ENCODE results near the gene ABTB2. TPM values are rescaled to one million over a fixed set of nuclear protein-coding genes. Genes with fewer than 3 reads are reported as not detected.

Gene ABTB2
- total RNA-seq, 2 donors from 2014 or later = 27.0 to 27.4 TPM

GRCh38 chr11:34344768-34345539 lies 12.9 kb downstream of the ABTB2 start:
- DNase-seq (ENCODE audit: low spot score) = no peak
- H3K4me1 ChIP-seq = peaks cover 0 to 73% of the 10 kb centered on the region in 2 donors
- H3K36me3 ChIP-seq = no peaks in the 10 kb centered on the region
- no peak overlapping the region for H3K4me3 ChIP-seq
- no peak for TF ChIP-seq CTCF (IDR thresholded peaks at IDR 0.05)
- no peaks in the 10 kb centered on the region for H3K27me3 ChIP-seq
- H3K27ac ChIP-seq = peak overlapping the region; percentile 81 to 87
- H3K9me3 ChIP-seq = no peaks in the 10 kb centered on the region

- no peak for TF ChIP-seq CTCF (IDR thresholded peaks at IDR 0.05)
- H3K27me3 ChIP-seq = no peaks in the 10 kb centered on the region
- H3K4me3 ChIP-seq = no peak overlapping the region
- no peak for DNase-seq (ENCODE audit: low spot score)
- H3K9me3 ChIP-seq = no peaks in the 10 kb centered on the region
- peaks cover 0 to 68% of the 10 kb centered on the region in 2 donors for H3K4me1 ChIP-seq
- H3K27ac ChIP-seq = peak overlapping the region; percentile 81 to 87
- H3K36me3 ChIP-seq = no peaks in the 10 kb centered on the region
Measured at GRCh38 chr11:34344410-34344767, 13.4 kb downstream of the ABTB2 start.

- no peaks in the 10 kb centered on the region for H3K27me3 ChIP-seq
- no peaks in the 10 kb centered on the region for H3K36me3 ChIP-seq
- H3K9me3 ChIP-seq = no peaks in the 10 kb centered on the region
- DNase-seq (ENCODE audit: low spot score) = no peak
- TF ChIP-seq CTCF (IDR thresholded peaks at IDR 0.05) = no peak
- H3K27ac ChIP-seq = peak overlapping the region in 1 of 2 donors; percentile 87
- H3K4me1 ChIP-seq = peaks cover 0 to 63% of the 10 kb centered on the region in 2 donors
- no peak overlapping the region for H3K4me3 ChIP-seq
Measured at GRCh38 chr11:34343686-34344085, 14.1 kb downstream of the ABTB2 start.

GRCh38 chr11:34343153-34343552 lies 14.7 kb downstream of the ABTB2 start:
- DNase-seq (ENCODE audit: low spot score) = no peak
- H3K27me3 ChIP-seq = no peaks in the 10 kb centered on the region
- H3K4me3 ChIP-seq = no peak overlapping the region
- H3K27ac ChIP-seq = peak overlapping the region in 1 of 2 donors; percentile 87
- H3K4me1 ChIP-seq = peaks cover 0 to 59% of the 10 kb centered on the region in 2 donors
- no peak for TF ChIP-seq CTCF (IDR thresholded peaks at IDR 0.05)
- H3K9me3 ChIP-seq = no peaks in the 10 kb centered on the region
- no peaks in the 10 kb centered on the region for H3K36me3 ChIP-seq

- H3K36me3 ChIP-seq = no peaks in the 10 kb centered on the region
- no peaks in the 10 kb centered on the region for H3K27me3 ChIP-seq
- no peak for TF ChIP-seq CTCF (IDR thresholded peaks at IDR 0.05)
- peak overlapping the region in 1 of 2 donors; percentile 60 for H3K27ac ChIP-seq
- DNase-seq (ENCODE audit: low spot score) = no peak
- no peak overlapping the region for H3K4me3 ChIP-seq
- H3K4me1 ChIP-seq = peaks cover 0 to 47% of the 10 kb centered on the region in 2 donors
- H3K9me3 ChIP-seq = no peaks in the 10 kb centered on the region
Measured at GRCh38 chr11:34341931-34342533, 15.8 kb downstream of the ABTB2 start.

All from right atrium auricular region (tissue), 2 donors.